Kidney tubule cell (primary cell): ENCODE measurements around the gene IPO11.

Experiments used
- DNase-seq: peaks from one replicate; pipeline ENCODE4 v3.0.0-alpha.2; 2018; ENCODE audit warnings: low spot score

Gene IPO11

GRCh38 chr5:62412549-62413329 is at the start of gene IPO11:
Gene IPO11, plus strand, starts transcription at chr5:62412763. Its CDS starts 24,517 bp downstream, at chr5:62437280.
- peak; percentile 99 for DNase-seq

DNA sequence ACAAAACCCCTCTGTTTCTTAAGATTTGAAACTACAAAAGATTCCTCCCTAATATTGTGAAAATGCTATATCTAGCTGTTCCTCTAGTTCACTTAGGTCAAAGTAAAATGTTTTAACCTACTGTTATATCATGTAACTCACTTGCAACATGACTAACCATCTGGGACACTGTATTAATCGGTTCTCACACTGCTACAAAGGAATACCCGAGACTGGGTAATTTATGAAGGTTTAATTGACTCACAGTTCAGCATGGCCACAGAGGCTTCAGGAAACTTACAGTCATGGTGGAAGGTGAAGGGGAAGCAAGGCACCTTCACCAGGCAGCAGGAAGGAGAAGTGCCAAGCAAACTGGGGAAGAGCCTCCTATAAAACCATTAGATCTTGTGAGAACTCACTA is 43.5 kb upstream of the IPO11 start:
- DNase-seq, result no peak

DNA sequence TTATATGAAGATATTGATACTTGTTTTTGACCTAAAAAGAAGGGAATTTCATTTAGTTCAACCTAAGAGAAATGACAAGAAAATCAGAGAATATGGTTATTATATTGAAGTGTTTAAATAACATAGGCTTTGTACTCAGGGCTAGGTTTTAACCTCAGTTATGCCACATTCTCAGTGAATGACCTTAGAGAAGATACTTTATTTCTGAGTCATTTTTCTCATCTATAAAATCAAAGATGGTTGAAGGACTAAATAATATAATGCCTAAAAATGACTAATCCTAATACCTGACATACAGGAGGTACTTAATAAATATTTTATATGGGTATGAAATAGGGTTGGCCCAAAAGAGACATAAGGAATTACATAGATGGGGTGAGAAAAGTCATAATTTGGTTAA is 41.2 kb upstream of the IPO11 start:
- DNase-seq, result no peak

- DNase-seq, result no peak
These were observed 40.0 kb upstream of the IPO11 start for GRCh38 chr5:62372600-62372999.

GRCh38 chr5:62373382-62373781 is 39.2 kb upstream of the IPO11 start:
- DNase-seq, result no peak

DNA sequence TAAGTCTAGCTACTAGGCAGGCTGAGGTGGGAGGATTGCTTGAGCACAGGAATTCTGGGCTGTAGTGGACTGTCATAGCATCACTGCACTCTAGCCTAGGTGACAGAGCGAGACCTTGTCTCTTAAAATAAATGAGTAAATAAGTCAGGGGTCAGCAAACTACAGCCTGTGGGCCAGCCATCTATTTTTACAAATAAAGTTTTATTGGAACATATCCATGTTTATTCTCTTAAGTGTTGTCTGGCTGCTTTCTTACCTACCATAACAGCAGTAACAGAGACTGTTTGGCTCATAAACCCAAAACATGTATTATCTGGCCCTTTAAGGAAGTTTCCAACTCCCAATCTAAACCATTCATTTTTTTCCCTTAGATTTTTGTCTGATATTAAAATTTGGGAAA is 38.5 kb upstream of the IPO11 start:
- no peak for DNase-seq

GRCh38 chr5:62375627-62376026 is 36.9 kb upstream of the IPO11 start:
- no peak for DNase-seq

GRCh38 chr5:62376064-62376463 is 36.5 kb upstream of the IPO11 start:
- DNase-seq, result peak; percentile 49

GRCh38 chr5:62385131-62385530 is 27.4 kb upstream of the IPO11 start:
- no peak for DNase-seq

DNA sequence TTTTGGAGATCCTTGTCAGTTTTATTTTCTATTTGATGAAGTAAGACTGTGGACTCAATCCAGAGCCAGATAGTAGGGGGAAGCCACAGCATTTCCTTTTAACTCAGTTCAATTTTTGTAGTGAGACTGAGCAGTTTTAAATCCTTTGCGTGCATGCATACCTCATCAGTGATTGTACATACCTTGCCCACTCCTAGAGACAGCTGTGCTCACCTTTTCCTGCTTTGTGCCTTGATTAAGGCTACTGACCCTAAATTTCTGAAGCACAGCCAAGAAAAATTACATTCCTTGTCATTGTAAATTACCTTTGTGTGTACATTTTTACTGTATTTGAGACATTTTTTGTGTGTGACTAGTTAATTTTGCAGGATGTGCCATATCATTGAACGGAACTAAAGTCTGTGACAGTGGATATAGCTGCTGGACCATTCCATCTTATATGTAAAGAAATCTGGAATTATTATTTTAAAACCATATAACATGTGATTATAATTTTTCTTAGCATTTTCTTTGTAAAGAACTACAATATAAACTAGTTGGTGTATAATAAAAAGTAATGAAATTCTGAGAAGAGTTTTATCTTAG is 26.7 kb upstream of the IPO11 start:
- DNase-seq, result peak; percentile 44

DNA sequence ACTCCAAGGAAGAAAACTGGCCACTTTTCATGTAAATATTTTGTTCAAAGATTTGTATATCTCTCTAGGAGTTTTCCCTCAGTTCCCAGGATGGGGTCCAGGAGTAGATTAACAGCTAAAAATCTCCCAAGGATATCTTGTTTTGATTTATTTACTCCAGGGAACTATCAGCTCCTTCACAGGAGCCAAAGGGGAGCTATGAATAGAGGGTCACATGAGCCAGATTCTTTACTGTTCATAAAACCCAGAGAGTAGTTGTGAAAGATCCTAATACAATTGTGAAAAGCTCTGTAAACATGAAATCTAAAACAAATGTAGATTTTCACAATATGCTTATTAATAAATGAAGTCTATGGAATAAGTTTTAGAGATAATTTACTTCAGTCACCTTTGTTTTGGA is 25.7 kb upstream of the IPO11 start:
- DNase-seq, result no peak

DNA sequence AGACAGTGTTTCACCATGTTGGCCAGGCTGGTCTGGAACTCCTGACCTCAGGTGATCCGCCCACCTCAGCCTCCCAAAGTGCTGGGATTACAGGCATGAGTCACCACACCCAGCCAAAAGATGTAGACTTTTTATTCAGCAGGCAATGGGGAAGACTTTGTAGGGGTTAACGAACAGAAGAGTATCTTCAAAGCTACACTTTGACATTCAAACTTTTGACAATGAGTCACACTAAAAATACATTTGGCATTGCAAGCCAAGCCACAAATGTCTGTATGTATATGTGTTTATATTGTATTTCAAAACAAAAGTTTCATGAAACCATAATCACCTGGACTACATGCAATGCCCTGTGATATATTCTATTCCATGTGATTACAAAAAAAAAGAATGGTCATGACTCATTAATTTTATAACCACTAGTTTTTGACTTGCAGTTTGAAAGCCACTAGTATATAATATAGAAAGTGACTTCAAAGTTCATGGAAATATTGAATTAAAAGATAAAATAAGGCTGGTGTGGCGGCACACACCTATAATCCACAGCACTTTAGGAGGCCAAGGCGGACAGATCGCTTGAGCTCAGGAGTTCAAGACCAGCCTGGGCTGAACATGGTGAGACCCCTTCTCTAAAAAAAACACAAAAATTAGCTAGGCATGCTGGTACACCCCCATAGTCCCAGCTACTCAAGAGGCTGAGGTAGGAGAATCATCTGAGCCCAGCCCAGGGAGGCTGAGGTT is 17.2 kb upstream of the IPO11 start:
- no peak for DNase-seq

- peak; percentile 98 for DNase-seq
These were observed 8.9 kb upstream of the IPO11 start, which contains the start of gene DIMT1 for GRCh38 chr5:62403411-62404250. Gene DIMT1, minus strand, starts transcription at chr5:62403905. Its CDS starts 133 bp downstream, at chr5:62403772.

GRCh38 chr5:62413711-62414110 is 1.1 kb downstream of the IPO11 start:
- no peak for DNase-seq

DNA sequence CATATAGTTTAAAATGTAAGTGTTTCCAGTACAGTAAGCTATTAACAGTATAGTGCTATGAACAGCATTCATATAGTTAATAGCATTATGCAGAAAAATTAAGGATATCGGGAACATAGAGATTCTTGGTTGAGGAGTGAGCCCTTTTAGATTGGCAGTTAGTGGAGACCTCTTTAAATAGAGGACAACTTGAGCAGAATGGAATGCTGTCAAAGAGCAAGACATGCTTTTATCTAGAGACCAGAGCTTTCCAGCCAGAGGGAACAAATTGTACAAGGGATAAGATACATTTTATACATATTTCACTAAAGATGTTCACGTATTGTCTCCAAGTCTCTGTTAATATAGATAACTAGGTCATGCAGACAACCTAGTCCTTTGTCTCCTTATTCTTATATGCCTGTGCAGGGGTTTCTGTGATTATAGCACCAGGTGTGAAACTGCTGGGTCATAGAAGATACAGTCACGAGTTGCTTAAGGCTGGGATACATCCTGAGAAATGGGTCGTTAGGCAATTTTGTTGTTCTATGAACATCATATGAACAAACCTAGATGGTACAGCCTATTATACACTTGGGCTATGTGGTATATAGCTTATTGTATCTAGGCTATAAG is 6.0 kb downstream of the IPO11 start:
- DNase-seq, result no peak

DNA sequence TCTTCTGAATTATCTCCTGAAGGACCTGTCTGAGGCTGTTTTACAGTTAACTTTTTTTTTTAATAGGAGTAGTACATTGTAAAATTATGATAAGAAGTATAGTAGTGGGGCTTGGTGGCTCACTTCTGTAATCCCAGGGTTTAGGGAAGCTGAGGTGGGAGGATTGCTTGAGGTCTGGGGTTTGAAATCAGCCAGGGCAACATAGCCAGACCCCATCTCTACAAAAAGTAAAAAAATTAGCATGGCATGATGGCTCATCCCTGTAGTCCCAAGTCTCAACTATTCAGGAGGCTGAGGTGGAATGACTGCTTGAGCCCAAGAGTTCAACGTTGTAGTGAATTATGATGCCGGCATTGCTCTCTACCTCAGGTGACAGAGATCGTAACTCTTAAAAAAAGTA is 7.0 kb downstream of the IPO11 start:
- DNase-seq, result no peak

GRCh38 chr5:62421414-62421813 is 8.9 kb downstream of the IPO11 start:
- DNase-seq, result no peak

DNA sequence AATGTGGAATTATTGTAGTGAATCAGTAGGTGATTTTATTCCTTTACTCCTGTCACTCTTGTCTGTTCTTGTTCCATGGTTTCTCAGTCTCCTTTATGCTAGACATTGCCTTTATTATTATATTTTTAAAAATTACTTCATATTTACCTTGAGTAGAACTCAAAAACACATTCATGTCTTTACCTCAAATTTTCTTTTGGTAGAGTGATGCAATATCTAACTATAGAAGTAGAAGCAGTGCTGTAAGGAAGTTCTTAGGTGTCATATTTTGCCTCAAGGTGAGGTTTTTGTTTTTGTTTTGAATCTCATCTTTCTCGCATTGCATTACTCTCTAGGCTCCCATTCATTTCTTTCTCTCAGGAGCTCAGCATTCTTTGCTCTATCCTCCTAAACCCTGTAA is 12.2 kb downstream of the IPO11 start:
- DNase-seq, result no peak

- no peak for DNase-seq
These were observed 19.4 kb downstream of the IPO11 start for GRCh38 chr5:62431735-62432620.

- no peak for DNase-seq
These were observed 20.1 kb downstream of the IPO11 start for GRCh38 chr5:62432621-62433064.

DNA sequence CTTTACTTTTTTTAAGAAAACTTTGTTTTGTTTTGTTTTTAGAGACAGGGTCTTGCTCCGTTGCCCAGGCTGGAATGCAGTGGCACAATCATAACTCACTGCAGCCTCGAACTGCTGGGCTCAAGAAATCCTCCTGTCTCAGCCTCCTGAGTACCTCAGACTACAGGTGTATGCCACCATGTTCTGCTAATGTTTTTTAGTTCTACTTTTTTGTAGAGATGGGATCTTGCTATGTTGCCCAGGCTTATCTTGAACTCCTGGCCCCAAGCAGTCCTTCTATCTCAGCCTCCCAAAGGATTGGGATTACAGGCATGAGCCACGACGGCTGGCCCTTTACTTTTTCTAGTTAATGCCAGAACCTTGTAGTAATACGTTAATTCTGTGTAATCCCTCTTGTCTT is 36.0 kb downstream of the IPO11 start:
- no peak for DNase-seq
